Panc1 (cell line): ENCODE measurements around the gene SHISA8.

Experiments
- CTCF ChIP-seq: fragments of 450-650 bp; IDR thresholded peaks from 2 replicates; pipeline ENCODE4 v1.5.1; 2017; ENCODE audit warnings: mild to moderate bottlenecking
- POLR2AphosphoS5 ChIP-seq: IDR thresholded peaks from 2 replicates; pipeline ENCODE4 v1.6.1; 2012; ENCODE audit warnings: mild to moderate bottlenecking, low read depth, low read length, moderate library complexity
- REST ChIP-seq, 2 experiments: IDR thresholded peaks; 2 replicates each; pipeline ENCODE4 v1.6.1; 2011 to 2012; ENCODE audit warnings: low read depth in 2 of 2, control low read depth in 1 of 2, low read length in 1 of 2, mild to moderate bottlenecking in 1 of 2, moderate library complexity in 1 of 2; ENCODE audit not compliant: insufficient read depth in 1 of 2
- SIN3A ChIP-seq: IDR thresholded peaks from 2 replicates; pipeline ENCODE4 v1.6.1; 2012; ENCODE audit warnings: low read depth, mild to moderate bottlenecking, low read length, moderate library complexity, borderline replicate concordance; ENCODE audit not compliant: insufficient read depth

- TF ChIP-seq CTCF: peak; percentile 95
- TF ChIP-seq POLR2AphosphoS5: no peak
- TF ChIP-seq REST (IDR thresholded peaks at IDR 0.05; ENCODE audit: insufficient read depth in 1 of 2, low read depth in 2 of 2, low read length in 1 of 2): no peak
- TF ChIP-seq SIN3A: no peak
These were observed 11.0 kb upstream of the SHISA8 start for GRCh38 chr22:41925783-41926460.
